Heart left ventricle (tissue), 16 donors: ENCODE measurements around the gene DIP2B. TPM values are rescaled to one million over a fixed set of nuclear protein-coding genes. Genes with fewer than 3 reads are reported as not detected.

ENCODE experiments used
- ATAC-seq, 4 donors: fragments of 200-7000 bp; cut with Tn5 transposase; one replicate each; pipeline ENCODE4 v1.9.1; 2020 to 2022; ENCODE audit warnings: moderate library complexity in 4 of 4, mild to moderate bottlenecking in 3 of 4, moderate number of reproducible peaks in 1 of 4
- DNase-seq, 5 donors: peaks; one replicate each; pipeline ENCODE4 v3.0.0-alpha.2; 2020
- H3K27ac ChIP-seq, 12 donors: fragments of 200-600 bp; sonication (generic) in 4 of 12; one replicate each; pipeline versions ENCODE4 v1.5.0 to v1.8.0; 2016 to 2022; ENCODE audit warnings: mild to moderate bottlenecking in 2 of 12
- H3K27me3 ChIP-seq, 9 donors: fragments of 200-600 bp; sonication (generic) in 2 of 9; one replicate each; pipeline versions ENCODE4 v1.5.1 to v1.8.0; 2016 to 2022; ENCODE audit warnings: mild to moderate bottlenecking in 3 of 9
- H3K36me3 ChIP-seq, 9 donors: fragments of 200-600 bp; sonication (generic) in 2 of 9; one replicate each; pipeline versions ENCODE4 v1.5.0 to v1.8.0; 2018 to 2022; ENCODE audit warnings: mild to moderate bottlenecking in 2 of 9
- H3K4me1 ChIP-seq, 12 donors: fragments of 200-600 bp; sonication (generic) in 4 of 12; one replicate each; pipeline versions ENCODE4 v1.5.0 to v1.8.0; 2016 to 2022; ENCODE audit warnings: mild to moderate bottlenecking in 3 of 12
- H3K4me3 ChIP-seq, 12 donors: fragments of 200-600 bp; sonication (generic) in 4 of 12; one replicate each; pipeline versions ENCODE4 v1.5.0 to v1.8.0; 2017 to 2022; ENCODE audit warnings: mild to moderate bottlenecking in 9 of 12, moderate library complexity in 4 of 12
- H3K9me3 ChIP-seq, 12 donors: fragments of 200-600 bp; sonication (generic) in 4 of 12; one replicate each; pipeline versions ENCODE4 v1.5.0 to v1.8.0; 2016 to 2022; ENCODE audit warnings: mild to moderate bottlenecking in 1 of 12
- CTCF ChIP-seq, 12 donors: fragments of 200-600 bp; sonication (generic) in 4 of 12; IDR thresholded peaks; one replicate each; pipeline versions ENCODE4 v1.5.0 to v1.8.0; 2018 to 2022; ENCODE audit warnings: antibody characterized with exemption in 12 of 12, mild to moderate bottlenecking in 5 of 12
- POLR2A ChIP-seq, 2 donors: fragments of 450-650 bp; IDR thresholded peaks; one replicate each; pipeline ENCODE4 v1.6.1; 2017; ENCODE audit warnings: antibody characterized with exemption in 2 of 2, mild to moderate bottlenecking in 2 of 2, moderate library complexity in 2 of 2
- WGBS, 4 donors: extraction: QIAGEN DNeasy Blood & Tissue Kit in 2 of 4; methylation state at CpG; one replicate each; pipeline versions ENCODE4 v1.1.5 to v1.1.7; 2013 to 2018; 5-methylcytosine and 5-hydroxymethylcytosine counted together
- intact Hi-C, 10 donors: fragments of 100-400 bp; cut with DNase I; formaldehyde crosslinking; loops; one replicate each; pipeline versions ENCODE4 v1.11.1 to v1.14.2; 2022
- polyA plus RNA-seq, 2 donors: library from polyadenylated mRNA; stranded (reverse); fragments of 200-250 nt; gene quantifications; one replicate each; pipeline ENCODE4 v1.2.3, GENCODE V29; 2013
- total RNA-seq, 9 donors: library from RNA; depleted of rRNA in 2 of 9; stranded (reverse); fragments of >200 nt in 2 of 9; fragmentation: NEBNext Ultra II Directional in 3 of 9; extraction: Animal tissue kit (Norgen Biotek cat#: 25700) in 3 of 9; gene quantifications; one replicate each; pipeline versions ENCODE4 v1.1.0 to v1.2.4, GENCODE V29; 2016 to 2023
- donor health status: ischemic (EF 13 %, LVEDD 7.1; RV severe dilation, severe dysfunction).
- donor health status: healthy with polysubstance abuse.
- donor health status: DM: no; HTN: yes; CAD: no.
- donor health status: DM: no; HTN: no; CAD: no.
- donor health status: ischemic (EF 25% LVEDD 6.9; RV normal size, moderate dysfunction).
- donor health status: ischemic (EF 25% LVEDD 5.7; RV mildly dilated, moderate dysfunction).
- donor health status: healthy.
- donor health status: DM: yes; HTN: yes; CAD: no.
- donor health status: ischemic (EF 35%, LVEDD 5.7; RV mildly dilated, moderate dysfunction).
- donor health status: nonischemic (EF 11% LVEDD 7.7; RV severe dilation, severe dysfunction).
- donor health status: DM: yes; HTN: yes; CAD: no.
- donor health status: PGD.
- donor health status: ischemic (EF 29% LVEDD 5.4; RV normal size, mild dysfunction).
- donor health status: nonischemic (EF 23%, LVEDD 6.1; RV moderate dilation, normal function).

Gene DIP2B
- total and polyA plus RNA-seq, 11 donors = 3.4 to 25.0 (median 16.7) TPM

GRCh38 chr12:50606675-50607375 lies 102.0 kb downstream of the DIP2B start:
- ATAC-seq (no peak), DNase-seq (no peak)
- H3K9me3 ChIP-seq = no peaks in the 10 kb centered on the region
- peaks cover 0 to 58% (median 35%) of the 10 kb centered on the region in 12 donors for H3K4me1 ChIP-seq
- H3K36me3 ChIP-seq = peaks cover 0 to 6% (median 0%) of the 10 kb centered on the region in 9 donors
- intact Hi-C loops = no loop called here
- no peak overlapping the region for H3K27ac ChIP-seq
- H3K27me3 ChIP-seq = no peaks in the 10 kb centered on the region
- TF ChIP-seq POLR2A (IDR thresholded peaks at IDR 0.05) (no peak), CTCF (IDR thresholded peaks at IDR 0.05) (no peak)
- 71 to 92% (median 78%) methylated on average over 5 of the region's 5 CpGs for WGBS, 4 donors
- no peak overlapping the region for H3K4me3 ChIP-seq

GRCh38 chr12:50609292-50609874 lies 104.6 kb downstream of the DIP2B start:
- ATAC-seq (no peak), DNase-seq (no peak)
- peaks cover 0 to 66% (median 31%) of the 10 kb centered on the region in 12 donors for H3K4me1 ChIP-seq
- intact Hi-C loops = no loop called here
- 66 to 80% (median 70%) methylated on average over 3 of the region's 3 CpGs for WGBS, 4 donors
- H3K36me3 ChIP-seq = peaks cover 0 to 6% (median 0%) of the 10 kb centered on the region in 9 donors
- H3K9me3 ChIP-seq = no peaks in the 10 kb centered on the region
- peak overlapping the region in 1 of 12 donors; percentile 13 for H3K27ac ChIP-seq
- TF ChIP-seq POLR2A (IDR thresholded peaks at IDR 0.05) = no peak
- TF ChIP-seq CTCF (IDR thresholded peaks at IDR 0.05) = no peak
- no peaks in the 10 kb centered on the region for H3K27me3 ChIP-seq
- no peak overlapping the region for H3K4me3 ChIP-seq

GRCh38 chr12:50610171-50610570 lies 105.4 kb downstream of the DIP2B start:
- DNase-seq (no peak), ATAC-seq (peak in 1 of 4 donors; percentile 34)
- Histone ChIP-seq H3K27me3 (no peaks in the 10 kb centered on the region), H3K4me3 (no peak overlapping the region), H3K27ac (peak overlapping the region in 4 of 12 donors; percentile 13 to 51 (median 40)), H3K9me3 (no peaks in the 10 kb centered on the region), H3K36me3 (peaks cover 0 to 6% (median 0%) of the 10 kb centered on the region in 9 donors), H3K4me1 (peaks cover 0 to 70% (median 33%) of the 10 kb centered on the region in 12 donors)
- 82 to 97% (median 83%) methylated on average over 1 of the region's 1 CpG for WGBS, 4 donors
- intact Hi-C loops = no loop called here
- no peak for TF ChIP-seq POLR2A (IDR thresholded peaks at IDR 0.05)
- TF ChIP-seq CTCF (IDR thresholded peaks at IDR 0.05) = no peak

GRCh38 chr12:50611021-50611744 lies 106.4 kb downstream of the DIP2B start:
- DNase-seq (no peak), ATAC-seq (no peak)
- Histone ChIP-seq H3K4me1 (peaks cover 0 to 75% (median 39%) of the 10 kb centered on the region in 12 donors), H3K36me3 (peaks cover 0 to 1% (median 0%) of the 10 kb centered on the region in 9 donors), H3K27ac (peak overlapping the region in 3 of 12 donors; percentile 30 to 51 (median 50)), H3K9me3 (no peaks in the 10 kb centered on the region), H3K27me3 (no peaks in the 10 kb centered on the region), H3K4me3 (peak overlapping the region in 1 of 12 donors; percentile 4)
- intact Hi-C loops = no loop called here
- TF ChIP-seq CTCF (IDR thresholded peaks at IDR 0.05) (no peak), POLR2A (IDR thresholded peaks at IDR 0.05) (no peak)
- WGBS, 4 donors = 64 to 69% (median 67%) methylated on average over 10 of the region's 10 CpGs
